ENCODE data around the gene AGFG2. TPM values are rescaled to one million over a fixed set of nuclear protein-coding genes. Genes with fewer than 3 reads are reported as not detected.
A peak's percentile ranks its signal among the peaks of the same experiment; 100 is the strongest.

AGFG2 gene
- total and polyA plus RNA-seq, 10 of the 15 experiments (the other 5 are each of a cell fraction or from before 2014, with no cell fraction given): 0.90 to 71.5 (median 25.4) TPM

- no peak for TF ChIP-seq SIN3A (IDR thresholded peaks at IDR 0.05; ENCODE audit: low read depth, low read length)
- no peak for TF ChIP-seq EZH2 (IDR thresholded peaks at IDR 0.05; ENCODE audit: borderline replicate concordance, control insufficient read depth, low read depth, low read length)
- no peak for TF ChIP-seq MYC (IDR thresholded peaks at IDR 0.05; ENCODE audit: insufficient read depth, insufficient read length, insufficient replicate concordance, low read length, severe bottlenecking)
- no peak for TF ChIP-seq RAD51 (IDR thresholded peaks at IDR 0.05)
- TF ChIP-seq ZNF217 (IDR thresholded peaks at IDR 0.05): no peak
- no peak for TF ChIP-seq SUPT20H (IDR thresholded peaks at IDR 0.05; ENCODE audit: borderline replicate concordance, control insufficient read depth, low read depth, low read length)
- TF ChIP-seq NR2C2 (IDR thresholded peaks at IDR 0.05; ENCODE audit: borderline replicate concordance, control insufficient read depth, insufficient read length, low read depth): no peak
- TF ChIP-seq ZSCAN29 (IDR thresholded peaks at IDR 0.05): no peak
- no peak for TF ChIP-seq CREB1 (IDR thresholded peaks at IDR 0.05; ENCODE audit: low read depth)
- TF ChIP-seq CBX3 (IDR thresholded peaks at IDR 0.05; ENCODE audit: borderline replicate concordance, low read depth): no peak
- TF ChIP-seq ZNF24 (IDR thresholded peaks at IDR 0.05): no peak
- no peak for TF ChIP-seq SIX5 (IDR thresholded peaks at IDR 0.05; ENCODE audit: low read depth, low read length, severe bottlenecking)
These were observed 33.4 kb downstream of the AGFG2 start (continued) for GRCh38 chr7:100572281-100572948.

GRCh38 chr7:100572949-100573675 is 34.1 kb downstream of the AGFG2 start:
- Histone ChIP-seq H3K9me3 (replicated peaks; ENCODE audit: control insufficient read depth, insufficient read depth, low read length) (no peaks in the 10 kb centered on the region), H3K27ac (ENCODE audit: control insufficient read depth, insufficient read depth) (no peak overlapping the region), H3K4me3 (no peak overlapping the region), H3K27me3 (replicated peaks in 1 of 2; ENCODE audit: control insufficient read depth in 2 of 2, insufficient read depth in 2 of 2, low read length in 1 of 2) (no peaks in the 10 kb centered on the region), H3K9ac (ENCODE audit: control insufficient read depth, insufficient read depth, low read length) (no peak overlapping the region), H2AFZ (ENCODE audit: control insufficient read depth, low read depth, low read length) (no peak overlapping the region), H3K4me1 (ENCODE audit: control insufficient read depth, insufficient read depth, low read length) (peaks cover 22% of the 10 kb centered on the region), H4K20me1 (ENCODE audit: control insufficient read depth, insufficient read depth) (no peaks in the 10 kb centered on the region), H3K79me2 (ENCODE audit: control insufficient read depth, insufficient read depth, low read length) (no peaks in the 10 kb centered on the region), H3K36me3 (ENCODE audit: control insufficient read depth in 2 of 2, insufficient read depth in 2 of 2, low read length in 1 of 2) (peaks cover 0 to 11% of the 10 kb centered on the region in 2 experiments; a peak in 3 of 4 replicates), H3K4me2 (ENCODE audit: control insufficient read depth, insufficient read depth) (no peak overlapping the region)
- POLR2A ChIA-PET: no interaction called here
- intact Hi-C loops (cut with micrococcal nuclease; ENCODE audit: unreplicated experiment): no loop called here
- in situ Hi-C loops (cut with MboI): no loop called here
- no TSS peak for BruUV-seq (replicated peaks)
- 95% methylated on average over 25 of the region's 30 CpGs for WGBS (ENCODE audit: insufficient coverage, insufficient replicate concordance, low lambda C conversion rate, missing lambda C conversion rate)
- RAD21 ChIA-PET (ENCODE audit: unreplicated experiment): no interaction called here
- SMC1A ChIA-PET (ENCODE audit: uncharacterized antibody, unreplicated experiment): no interaction called here
- TF ChIP-seq RCOR1 (conservative IDR thresholded peaks at IDR 0.05; ENCODE audit: low read depth, low read length): no peak
- TF ChIP-seq POLR2A (IDR thresholded peaks at IDR 0.05; ENCODE audit: low read depth, low read length): 0 out of 2 replicates have a peak, but pooled peaks have one; percentile 48
- CTCF ChIA-PET: interaction anchor here (0.7 kb wide), 1 partner anchor 12 kb away, joined by 3 read pairs; no protein-coding TSS in a partner anchor
- FAIRE-seq (no peak), ATAC-seq (no peak), DNase-seq (ENCODE audit: low read depth, low spot score) (no peak)

Data from GM12878 (cell line).